Fibroblast of pulmonary artery (primary cell): Measurements from ENCODE around the gene KDELR3.

Experiments used
- DNase-seq: peaks from one replicate; pipeline ENCODE4 v3.0.0-alpha.2; 2010; ENCODE audit warnings: low read depth
- H3K4me3 ChIP-seq: replicated peaks from 2 replicates; pipeline ENCODE4 v1.5.1; 2011; ENCODE audit warnings: low read depth, mild to moderate bottlenecking, control low read depth, low read length, moderate library complexity
- CTCF ChIP-seq: IDR thresholded peaks from 2 replicates; pipeline ENCODE4 v1.5.1; 2011; ENCODE audit warnings: mild to moderate bottlenecking, control low read depth, low read length, inconsistent platforms; ENCODE audit errors: missing control alignments

The KDELR3 gene

GRCh38 chr22:38429499-38430068 lies 38.3 kb upstream of the KDELR3 start:
- H3K4me3 ChIP-seq = no peak overlapping the region
- no peak for TF ChIP-seq CTCF
- DNase-seq = peak; percentile 14

GRCh38 chr22:38431266-38432010 lies 36.5 kb upstream of the KDELR3 start:
- no peak for DNase-seq
- no peak for TF ChIP-seq CTCF
- no peak overlapping the region for H3K4me3 ChIP-seq

- DNase-seq = no peak
- no peak overlapping the region for H3K4me3 ChIP-seq
- TF ChIP-seq CTCF = no peak
Observed at GRCh38 chr22:38432264-38432663, 35.6 kb upstream of the KDELR3 start.

GRCh38 chr22:38433871-38434270 lies 34.0 kb upstream of the KDELR3 start:
- no peak for TF ChIP-seq CTCF
- DNase-seq = no peak
- H3K4me3 ChIP-seq = no peak overlapping the region

GRCh38 chr22:38435010-38435409 lies 32.9 kb upstream of the KDELR3 start:
- TF ChIP-seq CTCF = no peak
- H3K4me3 ChIP-seq = no peak overlapping the region
- no peak for DNase-seq

- no peak overlapping the region for H3K4me3 ChIP-seq
- no peak for DNase-seq
- TF ChIP-seq CTCF = no peak
Observed at GRCh38 chr22:38435965-38436364, 31.9 kb upstream of the KDELR3 start.
